K562 (cell line): ENCODE measurements around the gene APOC1. TPM values are rescaled to one million over a fixed set of nuclear protein-coding genes. Genes with fewer than 3 reads are reported as not detected.

Experiments used
- CBFA2T2 ChIP-seq: fragments of 450-650 bp; conservative IDR thresholded peaks from 2 replicates; pipeline ENCODE4 v1.6.1; 2017; ENCODE audit warnings: mild to moderate bottlenecking
- E2F1 ChIP-seq: sonication (generic); formaldehyde crosslinking; IDR thresholded peaks from 2 replicates; pipeline ENCODE4 v1.8.1; 2023; ENCODE audit warnings: mild to moderate bottlenecking, missing genetic modification reagents, moderate library complexity
- HDAC1 ChIP-seq, 2 experiments: fragments of 450-650 bp; IDR thresholded peaks; 2 replicates each; pipeline ENCODE4 v1.6.1; 2016 to 2017; ENCODE audit warnings: inconsistent platforms in 1 of 2, mild to moderate bottlenecking in 1 of 2, moderate library complexity in 1 of 2
- HLTF ChIP-seq: fragments of 450-650 bp; IDR thresholded peaks from 2 replicates; pipeline ENCODE4 v1.6.1; 2016
- KLF16 ChIP-seq: IDR thresholded peaks from 2 replicates; pipeline ENCODE4 v1.6.1; 2016; ENCODE audit warnings: antibody characterized with exemption
- MTA2 ChIP-seq: fragments of 450-650 bp; IDR thresholded peaks from 2 replicates; pipeline ENCODE4 v1.6.1; 2016; ENCODE audit warnings: low read depth
- NELFE ChIP-seq: IDR thresholded peaks from 2 replicates; pipeline ENCODE4 v1.6.1; 2011; ENCODE audit warnings: mild to moderate bottlenecking; ENCODE audit not compliant: insufficient read depth, insufficient read length
- NEUROD1 ChIP-seq: fragments of 150-350 bp; IDR thresholded peaks from 2 replicates; pipeline ENCODE4 v1.6.1; 2014; ENCODE audit warnings: borderline replicate concordance, low read length, low read depth; ENCODE audit not compliant: partially characterized antibody
- NFRKB ChIP-seq: fragments of 450-650 bp; IDR thresholded peaks from 2 replicates; pipeline ENCODE4 v1.6.1; 2016; ENCODE audit warnings: low read depth
- NFYB ChIP-seq: IDR thresholded peaks from 2 replicates; pipeline ENCODE4 v1.6.1; 2011; ENCODE audit warnings: mild to moderate bottlenecking, moderate library complexity; ENCODE audit not compliant: insufficient read length; ENCODE audit errors: extremely low read depth
- PHF21A ChIP-seq: fragments of 450-650 bp; IDR thresholded peaks from 2 replicates; pipeline ENCODE4 v1.6.1; 2017; ENCODE audit warnings: low read depth, borderline replicate concordance
- SIX5 ChIP-seq, 2 experiments: IDR thresholded peaks; 2 replicates each; pipeline ENCODE4 v1.6.1; 2011; ENCODE audit warnings: low read length in 2 of 2, borderline replicate concordance in 1 of 2, low read depth in 1 of 2, mild to moderate bottlenecking in 1 of 2, moderate library complexity in 1 of 2; ENCODE audit not compliant: insufficient read depth in 1 of 2
- SRSF9 ChIP-seq: fragments of 200-400 bp; formaldehyde crosslinking; IDR thresholded peaks from 2 replicates; pipeline ENCODE4 v1.6.1; 2017; ENCODE audit warnings: low read depth, low read length, borderline replicate concordance
- THAP7 ChIP-seq: fragments of 250-450 bp; sonication (Bioruptor Pico); IDR thresholded peaks from 2 replicates; pipeline ENCODE4 v1.5.0; 2021
- XRCC4 ChIP-seq: IDR thresholded peaks from one replicate; pipeline ENCODE4 v1.6.1; 2011; ENCODE audit not compliant: insufficient read depth, insufficient read length; ENCODE audit errors: extremely low read depth
- XRCC5 ChIP-seq: fragments of 200-400 bp; formaldehyde crosslinking; IDR thresholded peaks from 2 replicates; pipeline ENCODE4 v1.6.1; 2017; ENCODE audit warnings: low read depth, mild to moderate bottlenecking, low read length
- YBX1 ChIP-seq: fragments of 450-650 bp; IDR thresholded peaks from 2 replicates; pipeline ENCODE4 v1.7.1; 2016; ENCODE audit warnings: mild to moderate bottlenecking
- YY1 ChIP-seq, 3 experiments: IDR thresholded peaks; 2 replicates each; pipeline ENCODE4 v1.6.1; 2011; ENCODE audit warnings: low read length in 2 of 3, mild to moderate bottlenecking in 2 of 3, moderate library complexity in 2 of 3, borderline replicate concordance in 1 of 3, control low read depth in 1 of 3, low read depth in 1 of 3; ENCODE audit not compliant: insufficient read depth in 3 of 3, insufficient replicate concordance in 2 of 3, control insufficient read depth in 1 of 3, insufficient read length in 1 of 3; ENCODE audit errors: extremely low read depth in 1 of 3
- polyA plus RNA-seq, 8 experiments: library from polyadenylated mRNA; depleted of rRNA in 4 of 8; stranded (reverse) in 5 of 8; unstranded in 3 of 8; fragments of >200 nt; fragmentation: Nextera tagmentation in 2 of 8; fragmentation: Illumina TruSeq in 1 of 8; extraction: Ambion mirVana in 2 of 8; extraction: Trizol in 1 of 8; gene quantifications; 2 replicates each; pipeline versions ENCODE4 v1.2.1 to v1.2.3, GENCODE V29; 2011 to 2014; ENCODE audit warnings: inconsistent platforms in 1 of 8, missing spikeins in 1 of 8
- total RNA-seq, 7 experiments: library from RNA; depleted of rRNA in 6 of 7; stranded (reverse); fragments of >200 nt in 6 of 7; fragmentation: Illumina TruSeq in 2 of 7; extraction: Trizol in 2 of 7; gene quantifications; 2 replicates each; pipeline versions ENCODE4 v1.2.1 to v1.2.3, GENCODE V29; 2011 to 2021; ENCODE audit warnings: low replicate concordance in 1 of 7
- TF ChIP-seq, protein P1 (sequence below): sonication (generic); formaldehyde crosslinking; IDR thresholded peaks from 2 replicates; pipeline ENCODE4 v1.8.0; 2022; ENCODE audit warnings: mild to moderate bottlenecking, missing genetic modification reagents
- TF ChIP-seq, protein P2 (sequence below): fragments of 450-650 bp; IDR thresholded peaks from 2 replicates; pipeline ENCODE4 v1.7.0; 2016; ENCODE audit warnings: borderline replicate concordance
- TF ChIP-seq, protein P3 (sequence below): fragments of 450-650 bp; IDR thresholded peaks from 2 replicates; pipeline ENCODE4 v1.6.1; 2016; ENCODE audit warnings: missing biosample characterization, missing genetic modification characterization

APOC1 gene
- total and polyA plus RNA-seq, 9 of the 15 experiments (the other 6 are each of a cell fraction or from before 2014, with no cell fraction given), result 115 to 408 (median 220) TPM

DNA sequence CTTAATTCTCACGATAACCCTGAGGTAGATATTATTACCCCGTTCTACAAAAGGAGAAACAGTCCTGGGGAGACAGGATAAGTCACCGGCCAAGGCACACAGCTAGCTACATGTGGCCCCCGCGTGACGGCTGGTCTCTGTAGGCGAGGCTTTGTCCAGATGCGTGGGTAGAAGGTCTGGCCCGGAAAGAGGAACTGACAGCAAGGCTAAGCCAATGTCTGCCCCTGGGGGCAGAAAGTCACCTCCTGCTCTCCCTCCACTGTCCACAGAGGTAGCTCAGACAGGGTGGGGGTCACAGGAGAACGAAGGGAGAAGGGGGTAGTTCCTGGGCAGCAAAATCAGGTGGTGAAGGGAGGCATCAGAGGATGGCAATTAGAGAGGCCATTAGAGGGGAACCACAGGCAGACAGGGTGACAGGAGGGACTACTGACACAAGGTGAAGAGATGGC is 29.4 kb downstream of the APOC1 start (continued):
- TF ChIP-seq THAP7 (no peak), NEUROD1 (no peak), CBFA2T2 (0 out of 2 replicates have a peak, but pooled peaks have one; percentile 32), XRCC4 (no peak), SIX5 (IDR thresholded peaks at IDR 0.05; ENCODE audit: borderline replicate concordance in 1 of 2, insufficient read depth in 1 of 2, low read depth in 1 of 2, low read length in 2 of 2) (no peak), HDAC1 (IDR thresholded peaks at IDR 0.05) (peak in 1 of 2 experiments; percentile 69; a peak in 1 of 4 replicates), PHF21A (no peak), MTA2 (no peak), E2F1 (CRISPR knock-in tag) (no peak), NELFE (no peak), HLTF (no peak), SRSF9 (no peak), XRCC5 (no peak), YY1 (IDR thresholded peaks at IDR 0.05; ENCODE audit: borderline replicate concordance in 1 of 3, control insufficient read depth in 1 of 3, extremely low read depth in 1 of 3, insufficient read depth in 3 of 3, insufficient read length in 1 of 3, insufficient replicate concordance in 2 of 3, low read depth in 1 of 3, low read length in 2 of 3) (peak in 2 of 3 experiments; percentile 35 to 61), NFYB (no peak), NFRKB (0 out of 2 replicates have a peak, but pooled peaks have one; percentile 37), KLF16 (peak; percentile 49), YBX1 (no peak)
- TF ChIP-seq, protein P1, sequence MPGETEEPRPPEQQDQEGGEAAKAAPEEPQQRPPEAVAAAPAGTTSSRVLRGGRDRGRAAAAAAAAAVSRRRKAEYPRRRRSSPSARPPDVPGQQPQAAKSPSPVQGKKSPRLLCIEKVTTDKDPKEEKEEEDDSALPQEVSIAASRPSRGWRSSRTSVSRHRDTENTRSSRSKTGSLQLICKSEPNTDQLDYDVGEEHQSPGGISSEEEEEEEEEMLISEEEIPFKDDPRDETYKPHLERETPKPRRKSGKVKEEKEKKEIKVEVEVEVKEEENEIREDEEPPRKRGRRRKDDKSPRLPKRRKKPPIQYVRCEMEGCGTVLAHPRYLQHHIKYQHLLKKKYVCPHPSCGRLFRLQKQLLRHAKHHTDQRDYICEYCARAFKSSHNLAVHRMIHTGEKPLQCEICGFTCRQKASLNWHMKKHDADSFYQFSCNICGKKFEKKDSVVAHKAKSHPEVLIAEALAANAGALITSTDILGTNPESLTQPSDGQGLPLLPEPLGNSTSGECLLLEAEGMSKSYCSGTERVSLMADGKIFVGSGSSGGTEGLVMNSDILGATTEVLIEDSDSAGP, result no peak
- TF ChIP-seq, protein P2, sequence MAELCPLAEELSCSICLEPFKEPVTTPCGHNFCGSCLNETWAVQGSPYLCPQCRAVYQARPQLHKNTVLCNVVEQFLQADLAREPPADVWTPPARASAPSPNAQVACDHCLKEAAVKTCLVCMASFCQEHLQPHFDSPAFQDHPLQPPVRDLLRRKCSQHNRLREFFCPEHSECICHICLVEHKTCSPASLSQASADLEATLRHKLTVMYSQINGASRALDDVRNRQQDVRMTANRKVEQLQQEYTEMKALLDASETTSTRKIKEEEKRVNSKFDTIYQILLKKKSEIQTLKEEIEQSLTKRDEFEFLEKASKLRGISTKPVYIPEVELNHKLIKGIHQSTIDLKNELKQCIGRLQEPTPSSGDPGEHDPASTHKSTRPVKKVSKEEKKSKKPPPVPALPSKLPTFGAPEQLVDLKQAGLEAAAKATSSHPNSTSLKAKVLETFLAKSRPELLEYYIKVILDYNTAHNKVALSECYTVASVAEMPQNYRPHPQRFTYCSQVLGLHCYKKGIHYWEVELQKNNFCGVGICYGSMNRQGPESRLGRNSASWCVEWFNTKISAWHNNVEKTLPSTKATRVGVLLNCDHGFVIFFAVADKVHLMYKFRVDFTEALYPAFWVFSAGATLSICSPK, result no peak
- TF ChIP-seq, protein P3, sequence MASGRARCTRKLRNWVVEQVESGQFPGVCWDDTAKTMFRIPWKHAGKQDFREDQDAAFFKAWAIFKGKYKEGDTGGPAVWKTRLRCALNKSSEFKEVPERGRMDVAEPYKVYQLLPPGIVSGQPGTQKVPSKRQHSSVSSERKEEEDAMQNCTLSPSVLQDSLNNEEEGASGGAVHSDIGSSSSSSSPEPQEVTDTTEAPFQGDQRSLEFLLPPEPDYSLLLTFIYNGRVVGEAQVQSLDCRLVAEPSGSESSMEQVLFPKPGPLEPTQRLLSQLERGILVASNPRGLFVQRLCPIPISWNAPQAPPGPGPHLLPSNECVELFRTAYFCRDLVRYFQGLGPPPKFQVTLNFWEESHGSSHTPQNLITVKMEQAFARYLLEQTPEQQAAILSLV, result no peak; the same call in 1 of the 2 replicates
